GM12878 (cell line): ENCODE data around the gene KLK3. TPM values are rescaled to one million over a fixed set of nuclear protein-coding genes. Genes with fewer than 3 reads are reported as not detected.

Source experiments
- ATAC-seq: fragments of 200-7000 bp; cut with Tn5 transposase; 3 replicates; pipeline ENCODE4 v1.9.1; 2020; ENCODE audit warnings: mild to moderate bottlenecking, moderate library complexity
- BruUV-seq: library from RNA; stranded (reverse); fragments of 400-500 nt; replicated peaks from 2 replicates; lab custom pipeline; 2021; lab: Mats Ljungman, UMichigan
- CTCF ChIA-PET: fragments of 300-600 bp; sonication (Branson Sonifier 250); formaldehyde crosslinking; extraction: SDS; loops from one replicate; lab custom pipeline; 2021; ENCODE audit warnings: inconsistent platforms; lab: Yijun Ruan, JAX
- POLR2A ChIA-PET: fragments of 350-600 bp; formaldehyde crosslinking; extraction: SDS; loops from one replicate; lab custom pipeline; 2021; ENCODE audit warnings: inconsistent platforms; lab: Charles Lee
- RAD21 ChIA-PET: fragments of 300-600 bp; sonication (Branson Sonifier 250); formaldehyde crosslinking; loops from one replicate; lab custom pipeline; 2023; ENCODE audit warnings: antibody characterized with exemption; ENCODE audit not compliant: unreplicated experiment; lab: Charles Lee
- SMC1A ChIA-PET: fragments of 300-600 bp; sonication (Branson Sonifier 250); formaldehyde crosslinking; loops from one replicate; lab custom pipeline; 2023; ENCODE audit not compliant: unreplicated experiment, uncharacterized antibody; lab: Charles Lee
- DNase-seq: peaks from one replicate; pipeline ENCODE4 v3.0.0-alpha.2; 2011; ENCODE audit warnings: low read depth, low spot score
- FAIRE-seq: peaks from 3 replicates; lab custom pipeline; 2011; peaks lifted over from hg19 to GRCh38; lab: Jason Lieb, UNC
- H2AFZ ChIP-seq: 2 replicates; pipeline ENCODE4 v1.6.0; 2011; ENCODE audit warnings: low read depth, low read length, control low read depth; ENCODE audit not compliant: control insufficient read depth
- H3K27ac ChIP-seq: 2 replicates; pipeline ENCODE4 v1.5.1; 2011; ENCODE audit warnings: control low read depth; ENCODE audit not compliant: control insufficient read depth, insufficient read depth
- H3K27me3 ChIP-seq, 2 experiments: replicated peaks in 1 of 2; 2 replicates each; pipeline versions ENCODE4 v1.6.0 to v1.6.1; 2011; ENCODE audit warnings: low read length in 1 of 2; ENCODE audit not compliant: control insufficient read depth in 2 of 2, insufficient read depth in 2 of 2
- H3K36me3 ChIP-seq, 2 experiments: 2 replicates each; pipeline ENCODE4 v1.5.1; 2011; ENCODE audit warnings: low read length in 1 of 2; ENCODE audit not compliant: control insufficient read depth in 2 of 2, insufficient read depth in 2 of 2
- H3K4me1 ChIP-seq: 2 replicates; pipeline ENCODE4 v1.6.1; 2011; ENCODE audit warnings: mild to moderate bottlenecking, low read length, moderate library complexity, mixed read lengths; ENCODE audit not compliant: control insufficient read depth, insufficient read depth
- H3K4me2 ChIP-seq: 2 replicates; pipeline ENCODE4 v1.6.0; 2011; ENCODE audit warnings: control low read depth; ENCODE audit not compliant: control insufficient read depth, insufficient read depth
- H3K4me3 ChIP-seq: fragments of 200-600 bp; sonication (generic); 2 replicates; pipeline ENCODE4 v1.5.1; 2016
- H3K79me2 ChIP-seq: 2 replicates; pipeline ENCODE4 v1.6.0; 2011; ENCODE audit warnings: low read length; ENCODE audit not compliant: control insufficient read depth, insufficient read depth
- H3K9ac ChIP-seq: 2 replicates; pipeline ENCODE4 v1.8.0; 2011; ENCODE audit warnings: low read length, control low read depth, mixed read lengths; ENCODE audit not compliant: control insufficient read depth, insufficient read depth
- H3K9me3 ChIP-seq: replicated peaks from 3 replicates; pipeline ENCODE4 v1.5.1; 2011; ENCODE audit warnings: mild to moderate bottlenecking, low read length; ENCODE audit not compliant: control insufficient read depth, insufficient read depth
- H4K20me1 ChIP-seq: 2 replicates; pipeline ENCODE4 v1.6.0; 2011; ENCODE audit not compliant: control insufficient read depth, insufficient read depth
- CBFB ChIP-seq: IDR thresholded peaks from 2 replicates; pipeline ENCODE4 v1.6.1; 2016; ENCODE audit warnings: antibody characterized with exemption, low read depth
- CREM ChIP-seq: IDR thresholded peaks from 2 replicates; pipeline ENCODE4 v1.6.1; 2014; ENCODE audit warnings: antibody characterized with exemption, low read depth
- E2F4 ChIP-seq: IDR thresholded peaks from 2 replicates; pipeline ENCODE4 v1.6.1; 2012; ENCODE audit warnings: low read depth, low read length, improper control_type of control experiment
- EGR1 ChIP-seq, 2 experiments: IDR thresholded peaks; 1 replicate in 1 of 2; 2 replicates in 1 of 2; pipeline ENCODE4 v1.6.1; 2011 to 2012; ENCODE audit warnings: low read depth in 2 of 2, low read length in 2 of 2, borderline replicate concordance in 1 of 2, mild to moderate bottlenecking in 1 of 2, moderate library complexity in 1 of 2
- HDAC2 ChIP-seq: fragments of 200-600 bp; sonication (generic); IDR thresholded peaks from 2 replicates; pipeline ENCODE4 v1.6.1; 2017
- IKZF1 ChIP-seq: fragments of 450-650 bp; conservative IDR thresholded peaks from 2 replicates; pipeline ENCODE4 v1.6.1; 2017; ENCODE audit warnings: antibody characterized with exemption, mild to moderate bottlenecking
- KAT2A ChIP-seq: conservative IDR thresholded peaks from 2 replicates; pipeline ENCODE4 v1.6.1; 2011; ENCODE audit warnings: low read depth, low read length; ENCODE audit not compliant: control insufficient read depth
- MLLT1 ChIP-seq: fragments of 450-650 bp; IDR thresholded peaks from 2 replicates; pipeline ENCODE4 v1.6.1; 2016; ENCODE audit warnings: mild to moderate bottlenecking
- SMAD5 ChIP-seq: IDR thresholded peaks from 2 replicates; pipeline ENCODE4 v1.6.1; 2016; ENCODE audit warnings: antibody characterized with exemption, low read depth
- STAT3 ChIP-seq: IDR thresholded peaks from 2 replicates; pipeline ENCODE4 v1.6.1; 2011; ENCODE audit warnings: low read depth, low read length, improper control_type of control experiment
- WGBS: methylation state at CpG from one replicate; pipeline ENCODE4 v1.1.6; 2016; ENCODE audit warnings: low lambda C conversion rate; ENCODE audit not compliant: insufficient replicate concordance, insufficient coverage; ENCODE audit errors: missing lambda C conversion rate; 5-methylcytosine and 5-hydroxymethylcytosine counted together
- in situ Hi-C: fragments of 300-500 bp; cut with MboI; formaldehyde crosslinking; loops from 9 replicates; pipeline ENCODE4 v1.14.3; 2018; ENCODE audit warnings: mixed read lengths
- intact Hi-C: fragments of 100-400 bp; cut with micrococcal nuclease; formaldehyde crosslinking; loops from one replicate; pipeline ENCODE4 v1.14.2; 2022; ENCODE audit not compliant: unreplicated experiment
- polyA plus RNA-seq, 11 experiments: library from polyadenylated mRNA; depleted of rRNA in 4 of 11; unstranded in 6 of 11; stranded (reverse) in 5 of 11; fragments of >200 nt; fragmentation: Nextera tagmentation in 4 of 11; fragmentation: Illumina TruSeq in 1 of 11; extraction: Ambion mirVana in 4 of 11; extraction: Trizol in 1 of 11; gene quantifications; 1 replicate in 1 of 11; 2 replicates in 10 of 11; pipeline versions ENCODE4 v1.2.1 to v1.2.3, GENCODE V29; 2011 to 2016; ENCODE audit warnings: inconsistent platforms in 2 of 11, missing spikeins in 2 of 11, low read depth in 1 of 11
- total RNA-seq, 4 experiments: library from RNA; depleted of rRNA in 3 of 4; stranded (reverse); fragments of >200 nt in 3 of 4; fragmentation: Illumina TruSeq in 1 of 4; extraction: Trizol in 1 of 4; gene quantifications; 2 replicates each; pipeline versions ENCODE4 v1.2.1 to v1.2.3, GENCODE V29; 2013 to 2021

KLK3 gene
- total and polyA plus RNA-seq, 10 of the 15 experiments (the other 5 are each of a cell fraction or from before 2014, with no cell fraction given) = 0.31 TPM; not detected in 9

GRCh38 chr19:50843205-50843604 lies 11.5 kb upstream of the KLK3 start (continued):
- no peak for TF ChIP-seq CREM
- no peak for TF ChIP-seq HDAC2
- TF ChIP-seq EGR1 (IDR thresholded peaks at IDR 0.05; ENCODE audit: borderline replicate concordance in 1 of 2, low read depth in 2 of 2, low read length in 2 of 2) = no peak
- TF ChIP-seq KAT2A = no peak

GRCh38 chr19:50843701-50844221 lies 11.0 kb upstream of the KLK3 start:
- Histone ChIP-seq H3K4me1 (no peaks in the 10 kb centered on the region; the same call in 1 of the 2 replicates), H4K20me1 (no peaks in the 10 kb centered on the region), H3K36me3 (no peaks in the 10 kb centered on the region), H3K27ac (no peak overlapping the region), H3K27me3 (no peaks in the 10 kb centered on the region), H2AFZ (no peak overlapping the region), H3K4me3 (no peak overlapping the region), H3K79me2 (no peaks in the 10 kb centered on the region), H3K9me3 (no peaks in the 10 kb centered on the region; the same call in 2 of the 3 replicates), H3K9ac (no peak overlapping the region), H3K4me2 (no peak overlapping the region)
- ATAC-seq (no peak), FAIRE-seq (no peak), DNase-seq (no peak)
- intact Hi-C loops (no loop called here), in situ Hi-C loops (no loop called here)
- WGBS = 29% methylated on average over 7 of the region's 7 CpGs
- CTCF ChIA-PET = interaction anchor here (1.2 to 2.2 kb wide), 2 partner anchors 45 to 78 kb away, joined by 3 to 11 read pairs; no protein-coding TSS in a partner anchor
- no peak for TF ChIP-seq CBFB
- no peak for TF ChIP-seq E2F4
- no peak for TF ChIP-seq IKZF1
- no peak for TF ChIP-seq SMAD5
- TF ChIP-seq MLLT1 = no peak
- TF ChIP-seq STAT3 = no peak
- RAD21 ChIA-PET = interaction anchor here (2.6 kb wide), 1 partner anchor 78 kb away, joined by 10 read pairs; no protein-coding TSS in a partner anchor
- SMC1A ChIA-PET = interaction anchor here (1.5 to 2.0 kb wide), 3 partner anchors 9 to 78 kb away, joined by 5 to 6 read pairs (median 6); no protein-coding TSS in a partner anchor
- no TSS peak for BruUV-seq
- POLR2A ChIA-PET = no interaction called here
